Astrocyte (in vitro differentiated cells and primary cell): Measurements from ENCODE around the gene ACRV1. TPM values are rescaled to one million over a fixed set of nuclear protein-coding genes. Genes with fewer than 3 reads are reported as not detected.
A peak's percentile ranks its signal among the peaks of the same experiment; 100 is the strongest.

ENCODE experiments used
- DNase-seq: peaks from one replicate; pipeline ENCODE4 v3.0.0-alpha.2; 2010; ENCODE audit warnings: low read depth
- FAIRE-seq: peaks from 2 replicates; lab custom pipeline; 2011; peaks lifted over from hg19 to GRCh38; lab: Jason Lieb, UNC
- H2AFZ ChIP-seq: 2 replicates; pipeline ENCODE4 v1.6.0; 2012; ENCODE audit warnings: low read depth, low read length, inconsistent platforms
- H3K27ac ChIP-seq: 2 replicates; pipeline ENCODE4 v1.5.1; 2011; ENCODE audit warnings: low read depth, low read length, inconsistent platforms
- H3K27me3 ChIP-seq: 2 replicates; pipeline ENCODE4 v1.6.0; 2011; ENCODE audit warnings: low read length, inconsistent platforms; ENCODE audit not compliant: insufficient read depth
- H3K36me3 ChIP-seq: 2 replicates; pipeline ENCODE4 v1.5.1; 2011; ENCODE audit warnings: low read length, inconsistent platforms; ENCODE audit not compliant: insufficient read depth
- H3K4me1 ChIP-seq: 2 replicates; pipeline ENCODE4 v1.5.1; 2011; ENCODE audit warnings: low read length, inconsistent platforms; ENCODE audit not compliant: insufficient read depth
- H3K4me2 ChIP-seq: 2 replicates; pipeline ENCODE4 v1.6.0; 2012; ENCODE audit warnings: low read length, inconsistent platforms
- H3K4me3 ChIP-seq: 2 replicates; pipeline ENCODE4 v1.5.1; 2011; ENCODE audit warnings: low read depth, mild to moderate bottlenecking, low read length, inconsistent platforms; ENCODE audit not compliant: insufficient read depth
- H3K79me2 ChIP-seq: 2 replicates; pipeline ENCODE4 v1.6.0; 2012; ENCODE audit warnings: mild to moderate bottlenecking, low read length, inconsistent platforms; ENCODE audit not compliant: insufficient read depth
- H3K9ac ChIP-seq: 2 replicates; pipeline ENCODE4 v1.6.0; 2012; ENCODE audit warnings: mild to moderate bottlenecking, low read length, inconsistent platforms
- H3K9me3 ChIP-seq: 2 replicates; pipeline ENCODE4 v1.5.1; 2012; ENCODE audit warnings: low read depth, mild to moderate bottlenecking, low read length, inconsistent platforms; ENCODE audit not compliant: insufficient read depth
- H4K20me1 ChIP-seq: 2 replicates; pipeline ENCODE4 v1.6.0; 2012; ENCODE audit warnings: low read length, inconsistent platforms; ENCODE audit not compliant: insufficient read depth
- H3K27ac Mint-ChIP-seq: one replicate; pipeline ENCODE4 v1.8.0; 2021; ENCODE audit warnings: mild to moderate bottlenecking, mixed read lengths; ENCODE audit not compliant: unreplicated experiment
- H3K27me3 Mint-ChIP-seq: one replicate; pipeline ENCODE4 v1.8.0; 2021; ENCODE audit warnings: low read depth, mixed read lengths; ENCODE audit not compliant: unreplicated experiment
- H3K36me3 Mint-ChIP-seq: one replicate; pipeline ENCODE4 v1.8.0; 2021; ENCODE audit warnings: low read depth, mixed read lengths; ENCODE audit not compliant: unreplicated experiment
- H3K4me1 Mint-ChIP-seq: one replicate; pipeline ENCODE4 v1.8.0; 2021; ENCODE audit warnings: low read depth, mixed read lengths; ENCODE audit not compliant: unreplicated experiment
- H3K4me3 Mint-ChIP-seq: one replicate; pipeline ENCODE4 v1.8.0; 2021; ENCODE audit warnings: mild to moderate bottlenecking, moderate library complexity, mixed read lengths; ENCODE audit not compliant: unreplicated experiment
- H3K9me3 Mint-ChIP-seq: one replicate; pipeline ENCODE4 v1.8.0; 2021; ENCODE audit warnings: mild to moderate bottlenecking, mixed read lengths; ENCODE audit not compliant: unreplicated experiment
- EZH2 ChIP-seq: IDR thresholded peaks from 2 replicates; pipeline ENCODE4 v1.6.1; 2012; ENCODE audit warnings: mild to moderate bottlenecking, low read length, inconsistent platforms; ENCODE audit not compliant: insufficient read depth
- total RNA-seq: library from RNA; stranded (reverse); gene quantifications from 2 replicates; pipeline ENCODE4 v1.2.1, GENCODE V29; 2021
- TF ChIP-seq, protein P1 (sequence below): IDR thresholded peaks from 2 replicates; pipeline ENCODE4 v1.5.1; 2011; ENCODE audit warnings: low read depth, mild to moderate bottlenecking, inconsistent platforms, low read length, moderate library complexity; ENCODE audit not compliant: insufficient read depth

Gene ACRV1
- total RNA-seq, 1 donor from 2014 or later = not detected

DNA sequence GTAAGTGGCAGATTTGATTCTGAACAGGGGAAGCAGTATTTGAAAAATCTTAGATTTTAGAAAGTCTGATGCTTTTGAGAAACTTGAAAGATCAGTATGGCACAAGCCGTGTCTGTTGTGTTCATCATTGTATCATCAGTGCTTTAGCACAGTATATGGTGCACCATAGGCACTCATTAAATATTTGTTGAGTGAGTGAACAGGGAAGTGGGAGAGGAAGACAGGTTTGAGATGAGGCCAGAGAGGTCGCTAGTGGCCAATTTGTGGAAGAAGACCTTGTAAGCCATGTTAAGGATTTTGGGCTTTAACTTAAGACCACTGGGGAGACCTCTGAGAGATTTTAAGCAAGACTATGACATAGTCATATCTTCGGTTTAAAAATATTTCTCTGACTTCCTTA, 42.8 kb downstream of the ACRV1 start:
- H3K4me1 Mint-ChIP-seq = no peaks in the 10 kb centered on the region

DNA sequence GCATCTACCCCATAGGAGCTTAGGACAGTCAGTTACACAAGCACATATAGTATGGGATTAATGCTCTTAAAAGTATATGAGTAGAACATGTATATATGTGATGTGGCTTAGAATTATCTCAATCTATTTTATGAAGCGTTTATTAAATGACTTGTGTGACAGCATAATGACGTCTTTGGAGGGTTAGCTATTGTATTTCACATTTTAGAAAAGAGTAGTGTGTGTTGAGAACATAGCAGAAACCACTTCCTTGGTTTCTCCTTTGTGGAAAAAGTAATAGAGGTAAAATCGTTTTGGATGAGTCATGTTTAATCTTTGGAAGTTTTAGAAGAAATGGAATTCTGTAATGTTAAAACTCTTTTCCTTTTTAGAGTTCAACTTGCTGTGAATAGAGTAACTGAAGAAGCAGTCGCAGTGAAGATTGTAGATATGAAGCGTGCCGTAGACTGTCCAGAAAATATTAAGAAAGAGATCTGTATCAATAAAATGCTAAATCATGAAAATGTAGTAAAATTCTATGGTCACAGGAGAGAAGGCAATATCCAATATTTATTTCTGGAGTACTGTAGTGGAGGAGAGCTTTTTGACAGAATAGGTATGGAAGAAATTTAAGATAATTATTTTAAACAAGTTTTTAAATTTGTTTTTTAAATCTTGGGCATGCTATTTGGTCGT, 53.3 kb downstream of the ACRV1 start:
- no peaks in the 10 kb centered on the region for H4K20me1 ChIP-seq
- Mint-ChIP-seq H3K9me3 (no peaks in the 10 kb centered on the region), H3K27ac (peak overlapping the region; percentile 56), H3K4me1 (peaks cover 7% of the 10 kb centered on the region), H3K4me3 (peak overlapping the region; percentile 89), H3K27me3 (no peaks in the 10 kb centered on the region), H3K36me3 (no peaks in the 10 kb centered on the region)
- TF ChIP-seq, protein P1, sequence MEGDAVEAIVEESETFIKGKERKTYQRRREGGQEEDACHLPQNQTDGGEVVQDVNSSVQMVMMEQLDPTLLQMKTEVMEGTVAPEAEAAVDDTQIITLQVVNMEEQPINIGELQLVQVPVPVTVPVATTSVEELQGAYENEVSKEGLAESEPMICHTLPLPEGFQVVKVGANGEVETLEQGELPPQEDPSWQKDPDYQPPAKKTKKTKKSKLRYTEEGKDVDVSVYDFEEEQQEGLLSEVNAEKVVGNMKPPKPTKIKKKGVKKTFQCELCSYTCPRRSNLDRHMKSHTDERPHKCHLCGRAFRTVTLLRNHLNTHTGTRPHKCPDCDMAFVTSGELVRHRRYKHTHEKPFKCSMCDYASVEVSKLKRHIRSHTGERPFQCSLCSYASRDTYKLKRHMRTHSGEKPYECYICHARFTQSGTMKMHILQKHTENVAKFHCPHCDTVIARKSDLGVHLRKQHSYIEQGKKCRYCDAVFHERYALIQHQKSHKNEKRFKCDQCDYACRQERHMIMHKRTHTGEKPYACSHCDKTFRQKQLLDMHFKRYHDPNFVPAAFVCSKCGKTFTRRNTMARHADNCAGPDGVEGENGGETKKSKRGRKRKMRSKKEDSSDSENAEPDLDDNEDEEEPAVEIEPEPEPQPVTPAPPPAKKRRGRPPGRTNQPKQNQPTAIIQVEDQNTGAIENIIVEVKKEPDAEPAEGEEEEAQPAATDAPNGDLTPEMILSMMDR = no peak
- no peak for TF ChIP-seq EZH2
- H2AFZ ChIP-seq = no peak overlapping the region
- H3K36me3 ChIP-seq = peaks cover 9% of the 10 kb centered on the region
- FAIRE-seq = no peak
- H3K9me3 ChIP-seq = no peaks in the 10 kb centered on the region
- peak overlapping the region; percentile 95 for H3K4me2 ChIP-seq
- peak overlapping the region; percentile 85 for H3K9ac ChIP-seq
- no peaks in the 10 kb centered on the region for H3K27me3 ChIP-seq
- H3K4me1 ChIP-seq = peaks cover 4% of the 10 kb centered on the region
- peak overlapping the region; percentile 93 for H3K27ac ChIP-seq
- peak; percentile 64 for DNase-seq
- peak overlapping the region; percentile 88 for H3K4me3 ChIP-seq
- H3K79me2 ChIP-seq = peaks cover 37% of the 10 kb centered on the region

More for the DNA sequence above, 42.8 kb downstream of the ACRV1 start:
- DNase-seq (no peak), FAIRE-seq (no peak)
- TF ChIP-seq, protein P1 = no peak
- no peak for TF ChIP-seq EZH2
- Histone ChIP-seq H2AFZ (no peak overlapping the region), H3K9ac (no peak overlapping the region), H3K9me3 (no peaks in the 10 kb centered on the region), H4K20me1 (peaks cover 6% of the 10 kb centered on the region), H3K4me3 (no peak overlapping the region), H3K4me1 (no peaks in the 10 kb centered on the region), H3K4me2 (no peak overlapping the region), H3K79me2 (peaks cover 3% of the 10 kb centered on the region), H3K36me3 (peaks cover 48% of the 10 kb centered on the region), H3K27me3 (no peaks in the 10 kb centered on the region), H3K27ac (no peak overlapping the region)
- Mint-ChIP-seq H3K27me3 (no peaks in the 10 kb centered on the region), H3K27ac (no peak overlapping the region), H3K9me3 (no peaks in the 10 kb centered on the region), H3K4me3 (no peak overlapping the region), H3K36me3 (peaks cover 2% of the 10 kb centered on the region)
